GM12891 (cell line): ENCODE measurements around the gene TBC1D2B.

Experiments
- DNase-seq: peaks from one replicate; pipeline ENCODE4 v3.0.0; 2011; ENCODE audit warnings: low spot score; ENCODE audit not compliant: insufficient read length
- FAIRE-seq: peaks from 2 replicates; lab custom pipeline; 2011; peaks lifted over from hg19 to GRCh38; lab: Jason Lieb, UNC
- PAX5 ChIP-seq: IDR thresholded peaks from 2 replicates; pipeline ENCODE4 v1.6.1; 2011; ENCODE audit warnings: low read length, moderate library complexity, mild to moderate bottlenecking; ENCODE audit not compliant: insufficient read depth, severe bottlenecking
- POLR2A ChIP-seq: IDR thresholded peaks from 2 replicates; pipeline ENCODE4 v1.6.1; 2011; ENCODE audit warnings: low read depth, low read length, control low read depth
- POLR2AphosphoS5 ChIP-seq: IDR thresholded peaks from 2 replicates; pipeline ENCODE4 v1.6.1; 2011; ENCODE audit warnings: low read depth, low read length, control low read depth
- POU2F2 ChIP-seq: IDR thresholded peaks from 2 replicates; pipeline ENCODE4 v1.6.1; 2011; ENCODE audit warnings: low read depth, mild to moderate bottlenecking, control low read depth, low read length, moderate library complexity
- SPI1 ChIP-seq: IDR thresholded peaks from 2 replicates; pipeline ENCODE4 v1.6.1; 2011; ENCODE audit warnings: low read depth, low read length, control low read depth
- TAF1 ChIP-seq: IDR thresholded peaks from 2 replicates; pipeline ENCODE4 v1.6.1; 2011; ENCODE audit warnings: low read depth, low read length, control low read depth

TBC1D2B gene

GRCh38 chr15:78007211-78007931 lies 70.1 kb downstream of the TBC1D2B start:
- FAIRE-seq (no peak), DNase-seq (no peak)
- TF ChIP-seq POU2F2 (no peak), PAX5 (no peak), TAF1 (no peak), POLR2AphosphoS5 (no peak), POLR2A (no peak), SPI1 (no peak)

GRCh38 chr15:78006567-78007205 lies 70.8 kb downstream of the TBC1D2B start:
- no peak for DNase-seq
- no peak for TF ChIP-seq TAF1
- FAIRE-seq, result no peak

- FAIRE-seq (no peak), DNase-seq (no peak)
- TF ChIP-seq SPI1 (no peak), TAF1 (no peak), POLR2A (no peak), POU2F2 (no peak)
These were observed 72.4 kb downstream of the TBC1D2B start for GRCh38 chr15:78004919-78005634.

- no peak for FAIRE-seq
- no peak for TF ChIP-seq SPI1
- TF ChIP-seq TAF1, result no peak
- no peak for TF ChIP-seq PAX5
- TF ChIP-seq POLR2A, result no peak
- no peak for TF ChIP-seq POU2F2
- TF ChIP-seq POLR2AphosphoS5, result no peak
- no peak for DNase-seq
These were observed 73.2 kb downstream of the TBC1D2B start for GRCh38 chr15:78004222-78004727.

GRCh38 chr15:78003539-78004008 lies 73.9 kb downstream of the TBC1D2B start:
- no peak for DNase-seq
- TF ChIP-seq POLR2A (no peak), PAX5 (no peak), POLR2AphosphoS5 (no peak), TAF1 (no peak), SPI1 (no peak), POU2F2 (no peak)
- FAIRE-seq, result no peak

GRCh38 chr15:78002996-78003395 lies 74.5 kb downstream of the TBC1D2B start:
- DNase-seq (no peak), FAIRE-seq (no peak)
- no peak for TF ChIP-seq SPI1
- TF ChIP-seq POLR2AphosphoS5, result no peak
- no peak for TF ChIP-seq PAX5
- no peak for TF ChIP-seq POU2F2
- TF ChIP-seq TAF1, result no peak
- TF ChIP-seq POLR2A, result no peak

GRCh38 chr15:78001656-78002055 lies 75.9 kb downstream of the TBC1D2B start:
- FAIRE-seq (no peak), DNase-seq (no peak)
- TF ChIP-seq POLR2AphosphoS5 (no peak), POLR2A (no peak), PAX5 (no peak), TAF1 (no peak), POU2F2 (no peak), SPI1 (no peak)

GRCh38 chr15:78000927-78001249 lies 76.6 kb downstream of the TBC1D2B start:
- DNase-seq, result no peak
- FAIRE-seq, result no peak
- TF ChIP-seq POLR2AphosphoS5 (no peak), POLR2A (no peak), TAF1 (no peak), POU2F2 (no peak), SPI1 (no peak), PAX5 (no peak)

GRCh38 chr15:78000091-78000926 lies 77.2 kb downstream of the TBC1D2B start:
- TF ChIP-seq SPI1 (no peak), PAX5 (no peak), POU2F2 (no peak), TAF1 (no peak), POLR2A (no peak), POLR2AphosphoS5 (no peak)
- FAIRE-seq (peak; percentile 99), DNase-seq (peak; percentile 85)
